Stimulated activated CD8-positive, alpha-beta memory T cell treated with anti-CD3 and anti-CD28 coated beads, Interleukin-15, amount 100 ng/mL, for 1 hour (primary cell): ENCODE measurements around the gene TMCC1.
"Not testable (repeated sequence)": the region's sequence is repeated elsewhere in the genome, so short reads cannot be mapped to it uniquely, and the experiment has no call there.

Source experiments
- DNase-seq: peaks from one replicate; pipeline ENCODE4 v3.0.0-alpha.2; 2020; ENCODE audit warnings: low read depth

The TMCC1 gene

GRCh38 chr3:129722527-129722926, 171.0 kb downstream of the TMCC1 start:
- DNase-seq: no peak

DNA sequence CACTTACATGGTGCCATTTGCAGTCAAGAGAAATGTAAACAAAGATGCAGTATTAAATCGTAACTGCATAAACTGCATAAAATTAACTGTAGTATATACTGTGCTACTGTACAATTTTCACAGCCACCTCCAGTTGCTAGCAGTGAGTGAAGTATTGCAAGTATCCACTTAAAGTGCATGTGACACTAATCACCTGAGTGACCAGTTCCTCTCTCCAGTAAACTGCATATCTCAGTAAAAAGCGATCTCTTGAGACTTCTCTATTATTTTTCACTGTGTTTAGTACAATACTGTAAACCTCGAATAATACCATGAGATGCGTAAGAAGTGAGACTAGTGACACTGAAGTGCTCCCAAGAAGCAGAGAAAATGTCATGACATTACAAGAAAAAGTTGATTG, 175.3 kb downstream of the TMCC1 start:
- no peak for DNase-seq

DNA sequence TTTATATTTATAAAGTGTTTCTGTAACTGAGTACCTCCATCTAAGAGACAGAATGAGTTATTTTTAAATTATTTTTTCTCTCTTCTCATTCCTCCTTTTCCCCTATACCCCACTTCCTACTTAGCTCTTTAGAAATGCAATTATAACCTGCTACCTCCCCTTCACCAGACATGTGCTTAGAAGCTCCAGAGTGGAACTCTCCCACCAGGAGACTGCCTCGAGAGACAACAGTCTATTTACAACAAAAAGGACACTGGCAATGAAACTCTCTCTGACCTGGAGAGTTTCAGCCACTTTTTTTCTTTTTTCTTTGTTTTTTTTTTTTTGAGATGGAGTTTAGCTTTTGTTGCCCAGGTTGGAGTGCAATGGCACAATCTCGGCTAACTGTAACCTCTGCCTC, 177.7 kb downstream of the TMCC1 start:
- DNase-seq: no peak

DNA sequence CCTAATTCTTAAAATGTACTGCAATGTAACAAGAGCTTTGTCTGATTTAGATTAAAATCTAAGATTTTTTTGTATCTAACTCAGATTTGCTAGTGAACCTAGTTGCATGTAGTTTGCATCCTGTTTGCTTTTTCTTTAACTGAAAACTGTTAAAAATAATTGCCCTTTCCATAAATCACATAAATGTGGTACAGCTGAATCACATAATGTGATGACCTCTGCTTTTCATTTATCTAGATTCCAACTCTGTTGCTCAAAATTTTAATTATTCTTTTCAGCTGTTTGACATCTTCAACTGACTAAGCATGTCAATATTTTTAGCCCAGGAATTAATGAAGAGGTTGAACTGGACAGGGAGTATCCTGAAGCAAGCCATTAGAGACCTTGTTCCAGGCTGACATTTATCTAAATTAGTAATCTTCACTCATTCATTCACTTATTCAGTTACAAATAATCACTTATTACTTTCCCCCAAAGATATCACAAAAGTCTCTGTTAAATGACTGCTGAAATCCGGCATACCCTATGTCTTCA, 185.1 kb downstream of the TMCC1 start:
- DNase-seq: no peak

GRCh38 chr3:129705274-129705673, 188.2 kb downstream of the TMCC1 start:
- DNase-seq: no peak

GRCh38 chr3:129703913-129704312, 189.6 kb downstream of the TMCC1 start:
- DNase-seq: no peak

- DNase-seq: no peak
Measured at GRCh38 chr3:129702934-129703712, 190.4 kb downstream of the TMCC1 start.

- DNase-seq: no peak
Measured at GRCh38 chr3:129701161-129701560, 192.3 kb downstream of the TMCC1 start.

- no peak for DNase-seq
Measured at GRCh38 chr3:129699612-129700011, 193.9 kb downstream of the TMCC1 start.

GRCh38 chr3:129699199-129699598, 194.3 kb downstream of the TMCC1 start:
- DNase-seq: no peak

DNA sequence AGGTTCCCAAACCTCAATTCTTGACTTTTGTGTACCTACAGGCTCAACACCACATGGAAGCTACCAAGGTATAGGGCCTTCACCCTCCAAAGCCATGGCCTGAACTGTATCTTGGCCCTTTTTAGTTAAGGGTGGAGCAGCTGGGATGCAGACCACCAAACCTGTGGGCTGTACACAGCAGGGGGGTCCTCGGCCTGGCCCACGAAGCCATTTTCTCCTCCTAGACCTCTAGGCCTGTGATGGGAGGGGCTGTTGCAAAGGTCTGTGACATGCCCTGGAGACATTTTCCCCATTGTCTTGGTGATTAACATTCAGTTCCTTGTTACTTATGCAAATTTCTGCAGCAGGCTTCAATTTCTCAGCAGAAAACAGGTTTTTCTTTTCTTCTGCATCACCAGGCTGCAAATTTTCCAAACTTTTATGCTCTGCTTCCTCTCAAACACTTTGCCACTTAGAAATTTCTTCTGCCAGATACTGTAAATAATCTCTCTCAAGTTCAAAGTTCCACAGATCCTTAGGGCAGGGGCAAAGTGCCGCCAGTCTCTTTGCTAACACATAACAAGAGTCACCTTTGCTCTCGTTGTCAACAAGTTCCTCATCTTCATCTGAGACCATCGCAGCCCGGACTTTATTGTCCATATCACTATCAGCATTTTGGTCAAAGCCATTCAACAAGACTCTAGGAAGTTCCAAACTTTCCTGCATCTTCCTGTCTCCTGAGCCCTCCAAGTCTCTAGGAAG, 196.1 kb downstream of the TMCC1 start:
- no peak for DNase-seq

GRCh38 chr3:129696430-129696829, 197.1 kb downstream of the TMCC1 start:
- DNase-seq: not testable (repeated sequence)

GRCh38 chr3:129695230-129695629, 198.3 kb downstream of the TMCC1 start:
- DNase-seq: no peak

GRCh38 chr3:129694228-129694627, 199.3 kb downstream of the TMCC1 start:
- DNase-seq: no peak

- no peak for DNase-seq
Measured at GRCh38 chr3:129692743-129693142, 200.8 kb downstream of the TMCC1 start.

DNA sequence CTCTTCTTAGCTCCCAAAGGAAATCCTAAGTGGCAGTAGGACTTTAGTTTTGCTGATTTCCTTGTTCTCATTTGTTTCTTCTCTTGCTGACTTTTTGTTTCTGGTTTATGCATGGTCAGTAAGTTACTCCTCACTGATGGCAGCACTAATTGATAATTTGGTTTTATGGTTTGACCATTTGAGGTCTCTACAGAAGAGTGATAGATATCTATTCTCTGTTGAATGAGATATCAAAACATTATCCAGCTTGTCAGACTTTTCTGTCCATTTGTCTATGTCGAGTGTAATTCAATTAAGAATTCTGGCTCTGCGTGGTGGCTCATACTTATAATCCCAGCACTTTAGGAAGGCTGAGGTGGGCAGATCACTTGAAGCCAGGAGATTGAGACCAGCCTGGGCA, 202.5 kb downstream of the TMCC1 start:
- DNase-seq: no peak

DNA sequence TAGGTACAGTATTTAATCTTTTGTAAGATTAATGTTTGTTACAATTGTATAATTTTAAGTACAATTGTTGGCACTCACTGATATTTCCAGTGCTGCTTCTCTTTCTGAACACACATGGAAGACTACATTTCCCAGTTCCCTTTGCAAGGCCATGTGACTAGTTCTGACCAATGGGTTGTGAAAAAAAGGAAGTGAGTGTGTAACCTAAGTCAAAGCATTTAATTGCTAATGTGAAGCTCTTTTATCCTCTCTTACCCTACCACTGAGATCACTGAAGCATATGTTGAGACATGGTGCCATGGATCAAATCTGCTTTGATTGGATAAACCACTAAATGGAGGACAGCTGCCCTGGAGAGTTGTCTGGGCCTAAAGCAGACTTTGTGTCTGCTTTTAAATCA, 203.1 kb downstream of the TMCC1 start:
- DNase-seq: peak; percentile 2

DNA sequence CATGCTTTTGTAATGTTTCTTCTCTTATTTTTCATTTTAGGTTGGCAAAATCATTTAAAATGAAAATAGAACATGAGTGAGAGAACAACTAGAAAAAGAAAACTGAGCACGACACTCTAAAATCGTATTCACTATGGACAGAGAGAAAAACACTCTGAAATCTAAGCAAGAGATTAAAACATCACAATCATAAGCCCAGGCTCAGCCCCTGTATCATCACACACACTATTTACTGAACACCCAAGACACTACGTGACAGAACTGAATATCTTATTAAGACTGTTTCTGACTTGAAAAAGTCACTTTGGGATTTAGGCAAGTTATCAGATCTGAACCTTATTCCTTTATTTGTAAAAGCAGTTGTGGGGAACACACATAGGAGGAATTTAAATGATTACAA, 204.5 kb downstream of the TMCC1 start:
- no peak for DNase-seq

- DNase-seq: no peak
Measured at GRCh38 chr3:129688271-129688895, 205.1 kb downstream of the TMCC1 start.

GRCh38 chr3:129687586-129688125, 205.9 kb downstream of the TMCC1 start:
- DNase-seq: no peak

DNA sequence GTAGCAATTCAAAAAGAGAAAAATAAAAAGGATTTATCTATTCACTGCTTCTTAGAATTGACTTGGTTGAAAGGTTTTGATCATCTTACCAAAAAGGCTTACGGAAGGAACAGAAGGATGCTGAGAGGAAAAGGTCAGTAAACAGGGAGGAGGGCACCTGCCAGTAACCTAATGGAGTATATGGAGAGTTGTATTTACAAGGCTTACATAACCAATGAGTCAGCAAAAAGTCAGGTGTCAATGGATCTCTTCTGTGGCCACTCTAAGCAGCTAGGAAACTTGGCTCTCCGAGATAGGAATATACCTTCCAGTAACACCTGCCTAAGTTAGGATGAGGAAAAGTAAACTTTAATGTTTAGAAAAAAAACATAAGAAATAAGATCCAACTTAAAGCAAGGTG, 206.6 kb downstream of the TMCC1 start:
- DNase-seq: no peak

DNA sequence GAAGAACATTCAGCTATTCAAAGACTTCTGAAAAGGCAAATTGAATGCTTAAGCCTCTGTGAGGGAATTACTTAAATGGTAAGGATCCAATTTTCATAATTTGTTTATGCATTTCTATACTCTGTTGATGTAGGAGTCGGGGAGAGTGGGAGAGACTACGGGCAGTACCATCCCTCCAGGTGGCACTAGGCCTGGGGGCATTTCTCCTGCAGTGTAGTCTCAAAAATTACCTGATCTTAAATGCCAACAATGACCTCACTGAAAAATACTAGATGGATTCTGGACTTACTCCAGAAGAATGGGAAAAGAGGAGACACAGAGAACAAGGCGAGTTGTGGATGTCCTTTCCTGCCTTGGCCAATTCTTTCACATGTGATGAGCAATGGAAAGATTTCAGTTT, 209.2 kb downstream of the TMCC1 start:
- DNase-seq: no peak

- no peak for DNase-seq
Measured at GRCh38 chr3:129683201-129683600, 210.3 kb downstream of the TMCC1 start.
